ENCODE results near the gene PODXL. TPM values are rescaled to one million over a fixed set of nuclear protein-coding genes. Genes with fewer than 3 reads are reported as not detected.

PODXL gene
- total and polyA plus RNA-seq, 4 donors, result 1.2 to 3.6 (median 1.6) TPM

DNA sequence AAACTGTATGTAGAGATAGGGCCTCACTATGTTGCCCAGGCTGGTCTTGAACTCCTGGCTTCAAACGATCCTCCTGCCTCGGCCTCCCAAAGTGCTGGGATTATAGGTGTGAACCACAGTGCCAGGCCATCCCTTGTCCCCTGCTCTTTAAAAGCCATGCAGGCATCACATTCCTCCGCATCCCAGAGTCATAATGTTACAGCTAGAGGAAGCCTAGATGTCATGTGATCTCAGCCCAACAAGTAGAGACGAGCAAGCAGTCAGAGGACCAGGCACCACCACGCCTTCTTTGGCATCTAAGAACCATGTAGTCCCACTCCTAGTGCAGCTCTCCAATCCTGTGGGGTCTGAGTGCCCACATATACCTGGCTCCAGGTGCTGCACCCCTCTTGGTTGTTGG, 13.1 kb downstream of the PODXL start:
- Histone ChIP-seq H3K4me3 (ENCODE audit: low read depth in 1 of 3, low read length in 3 of 3) (no peak overlapping the region), H3K9me3 (ENCODE audit: control insufficient read depth in 4 of 4, low read length in 3 of 4) (no peaks in the 10 kb centered on the region), H3K9ac (ENCODE audit: low read depth in 1 of 2, low read length in 2 of 2) (no peak overlapping the region), H3K36me3 (ENCODE audit: control insufficient read depth in 4 of 4, insufficient read depth in 3 of 4, low read depth in 1 of 4, low read length in 3 of 4) (no peaks in the 10 kb centered on the region), H3K27ac (ENCODE audit: low read depth in 1 of 2, low read length in 2 of 2) (no peak overlapping the region), H3K27me3 (ENCODE audit: control insufficient read depth in 4 of 4, insufficient read depth in 4 of 4, low read length in 3 of 4) (no peaks in the 10 kb centered on the region), H3K4me1 (ENCODE audit: control insufficient read depth in 4 of 4, insufficient read depth in 4 of 4, low read length in 3 of 4) (peaks cover 0 to 4% (median 2%) of the 10 kb centered on the region in 4 donors)
- WGBS, result 97% methylated on average over 5 of the region's 5 CpGs
- DNase-seq (ENCODE audit: low spot score), result no peak
- TF ChIP-seq, protein P1, sequence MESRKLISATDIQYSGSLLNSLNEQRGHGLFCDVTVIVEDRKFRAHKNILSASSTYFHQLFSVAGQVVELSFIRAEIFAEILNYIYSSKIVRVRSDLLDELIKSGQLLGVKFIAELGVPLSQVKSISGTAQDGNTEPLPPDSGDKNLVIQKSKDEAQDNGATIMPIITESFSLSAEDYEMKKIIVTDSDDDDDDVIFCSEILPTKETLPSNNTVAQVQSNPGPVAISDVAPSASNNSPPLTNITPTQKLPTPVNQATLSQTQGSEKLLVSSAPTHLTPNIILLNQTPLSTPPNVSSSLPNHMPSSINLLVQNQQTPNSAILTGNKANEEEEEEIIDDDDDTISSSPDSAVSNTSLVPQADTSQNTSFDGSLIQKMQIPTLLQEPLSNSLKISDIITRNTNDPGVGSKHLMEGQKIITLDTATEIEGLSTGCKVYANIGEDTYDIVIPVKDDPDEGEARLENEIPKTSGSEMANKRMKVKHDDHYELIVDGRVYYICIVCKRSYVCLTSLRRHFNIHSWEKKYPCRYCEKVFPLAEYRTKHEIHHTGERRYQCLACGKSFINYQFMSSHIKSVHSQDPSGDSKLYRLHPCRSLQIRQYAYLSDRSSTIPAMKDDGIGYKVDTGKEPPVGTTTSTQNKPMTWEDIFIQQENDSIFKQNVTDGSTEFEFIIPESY (IDR thresholded peaks at IDR 0.05), result no peak
- TF ChIP-seq, protein P2, sequence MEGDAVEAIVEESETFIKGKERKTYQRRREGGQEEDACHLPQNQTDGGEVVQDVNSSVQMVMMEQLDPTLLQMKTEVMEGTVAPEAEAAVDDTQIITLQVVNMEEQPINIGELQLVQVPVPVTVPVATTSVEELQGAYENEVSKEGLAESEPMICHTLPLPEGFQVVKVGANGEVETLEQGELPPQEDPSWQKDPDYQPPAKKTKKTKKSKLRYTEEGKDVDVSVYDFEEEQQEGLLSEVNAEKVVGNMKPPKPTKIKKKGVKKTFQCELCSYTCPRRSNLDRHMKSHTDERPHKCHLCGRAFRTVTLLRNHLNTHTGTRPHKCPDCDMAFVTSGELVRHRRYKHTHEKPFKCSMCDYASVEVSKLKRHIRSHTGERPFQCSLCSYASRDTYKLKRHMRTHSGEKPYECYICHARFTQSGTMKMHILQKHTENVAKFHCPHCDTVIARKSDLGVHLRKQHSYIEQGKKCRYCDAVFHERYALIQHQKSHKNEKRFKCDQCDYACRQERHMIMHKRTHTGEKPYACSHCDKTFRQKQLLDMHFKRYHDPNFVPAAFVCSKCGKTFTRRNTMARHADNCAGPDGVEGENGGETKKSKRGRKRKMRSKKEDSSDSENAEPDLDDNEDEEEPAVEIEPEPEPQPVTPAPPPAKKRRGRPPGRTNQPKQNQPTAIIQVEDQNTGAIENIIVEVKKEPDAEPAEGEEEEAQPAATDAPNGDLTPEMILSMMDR (IDR thresholded peaks at IDR 0.05; ENCODE audit: low read depth, low read length, missing input control), result no peak
- TF ChIP-seq HNF4A (conservative IDR thresholded peaks at IDR 0.05) (no peak), NR2F2 (IDR thresholded peaks at IDR 0.05) (no peak), YY1 (IDR thresholded peaks at IDR 0.05) (no peak), GABPA (IDR thresholded peaks at IDR 0.05 in 1 of 2, conservative IDR thresholded peaks at IDR 0.05 in 1 of 2) (no peak), SP1 (IDR thresholded peaks at IDR 0.05) (no peak)
- TF ChIP-seq, protein P3, sequence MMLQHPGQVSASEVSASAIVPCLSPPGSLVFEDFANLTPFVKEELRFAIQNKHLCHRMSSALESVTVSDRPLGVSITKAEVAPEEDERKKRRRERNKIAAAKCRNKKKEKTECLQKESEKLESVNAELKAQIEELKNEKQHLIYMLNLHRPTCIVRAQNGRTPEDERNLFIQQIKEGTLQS (IDR thresholded peaks at IDR 0.05), result no peak
- TF ChIP-seq, protein P4, sequence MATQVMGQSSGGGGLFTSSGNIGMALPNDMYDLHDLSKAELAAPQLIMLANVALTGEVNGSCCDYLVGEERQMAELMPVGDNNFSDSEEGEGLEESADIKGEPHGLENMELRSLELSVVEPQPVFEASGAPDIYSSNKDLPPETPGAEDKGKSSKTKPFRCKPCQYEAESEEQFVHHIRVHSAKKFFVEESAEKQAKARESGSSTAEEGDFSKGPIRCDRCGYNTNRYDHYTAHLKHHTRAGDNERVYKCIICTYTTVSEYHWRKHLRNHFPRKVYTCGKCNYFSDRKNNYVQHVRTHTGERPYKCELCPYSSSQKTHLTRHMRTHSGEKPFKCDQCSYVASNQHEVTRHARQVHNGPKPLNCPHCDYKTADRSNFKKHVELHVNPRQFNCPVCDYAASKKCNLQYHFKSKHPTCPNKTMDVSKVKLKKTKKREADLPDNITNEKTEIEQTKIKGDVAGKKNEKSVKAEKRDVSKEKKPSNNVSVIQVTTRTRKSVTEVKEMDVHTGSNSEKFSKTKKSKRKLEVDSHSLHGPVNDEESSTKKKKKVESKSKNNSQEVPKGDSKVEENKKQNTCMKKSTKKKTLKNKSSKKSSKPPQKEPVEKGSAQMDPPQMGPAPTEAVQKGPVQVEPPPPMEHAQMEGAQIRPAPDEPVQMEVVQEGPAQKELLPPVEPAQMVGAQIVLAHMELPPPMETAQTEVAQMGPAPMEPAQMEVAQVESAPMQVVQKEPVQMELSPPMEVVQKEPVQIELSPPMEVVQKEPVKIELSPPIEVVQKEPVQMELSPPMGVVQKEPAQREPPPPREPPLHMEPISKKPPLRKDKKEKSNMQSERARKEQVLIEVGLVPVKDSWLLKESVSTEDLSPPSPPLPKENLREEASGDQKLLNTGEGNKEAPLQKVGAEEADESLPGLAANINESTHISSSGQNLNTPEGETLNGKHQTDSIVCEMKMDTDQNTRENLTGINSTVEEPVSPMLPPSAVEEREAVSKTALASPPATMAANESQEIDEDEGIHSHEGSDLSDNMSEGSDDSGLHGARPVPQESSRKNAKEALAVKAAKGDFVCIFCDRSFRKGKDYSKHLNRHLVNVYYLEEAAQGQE (IDR thresholded peaks at IDR 0.05), result no peak

DNA sequence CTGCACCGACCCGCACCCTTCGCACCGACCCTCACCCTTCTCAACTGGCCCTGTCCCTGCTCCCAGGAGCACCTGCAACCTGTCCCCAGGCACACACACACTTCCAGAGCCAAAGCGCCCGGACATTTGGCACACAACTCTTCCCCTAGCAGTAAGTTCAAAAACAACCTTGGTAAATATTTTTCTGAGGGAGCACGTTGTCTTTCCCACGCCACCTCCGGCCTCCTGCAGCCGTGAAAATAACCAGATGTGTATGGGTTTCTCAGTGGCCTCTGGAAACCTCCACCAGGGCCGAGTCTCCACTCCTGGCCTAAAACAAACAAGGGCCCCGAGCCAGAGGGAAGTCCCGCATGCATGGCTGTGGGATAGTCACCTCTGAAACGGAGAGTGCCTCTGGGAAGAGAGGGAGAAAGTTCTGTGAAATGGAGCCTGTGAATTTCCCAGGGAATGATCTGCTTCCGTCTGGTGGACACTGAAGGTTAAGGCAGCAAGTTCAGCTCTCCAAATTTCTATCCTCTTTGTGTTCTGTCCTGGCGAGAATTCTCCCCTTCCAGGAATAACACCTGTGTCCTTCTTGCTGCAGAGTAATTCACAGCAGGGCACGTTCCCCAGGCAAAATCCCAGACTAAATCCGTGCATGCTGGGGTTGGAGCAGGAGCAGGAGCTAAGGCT, 15.8 kb downstream of the PODXL start:
- DNase-seq (ENCODE audit: low spot score), result no peak
- H3K9me3 ChIP-seq (ENCODE audit: control insufficient read depth in 4 of 4, low read length in 3 of 4), result no peaks in the 10 kb centered on the region
- no peak overlapping the region for H3K4me3 ChIP-seq (ENCODE audit: low read depth in 1 of 3, low read length in 3 of 3)
- H3K4me1 ChIP-seq (ENCODE audit: control insufficient read depth in 4 of 4, insufficient read depth in 4 of 4, low read length in 3 of 4), result peaks cover 0 to 4% (median 0%) of the 10 kb centered on the region in 4 donors
- H3K27ac ChIP-seq (ENCODE audit: low read depth in 1 of 2, low read length in 2 of 2), result no peak overlapping the region
- H3K36me3 ChIP-seq (ENCODE audit: control insufficient read depth in 4 of 4, insufficient read depth in 3 of 4, low read depth in 1 of 4, low read length in 3 of 4), result no peaks in the 10 kb centered on the region
- 54% methylated on average over 18 of the region's 18 CpGs for WGBS
- H3K27me3 ChIP-seq (ENCODE audit: control insufficient read depth in 4 of 4, insufficient read depth in 4 of 4, low read length in 3 of 4), result no peaks in the 10 kb centered on the region
- no peak overlapping the region for H3K9ac ChIP-seq (ENCODE audit: low read depth in 1 of 2, low read length in 2 of 2)
- TF ChIP-seq, protein P3 (IDR thresholded peaks at IDR 0.05), result no peak
- TF ChIP-seq TAF1 (conservative IDR thresholded peaks at IDR 0.05) (no peak), NR2F2 (IDR thresholded peaks at IDR 0.05) (no peak), SP1 (IDR thresholded peaks at IDR 0.05) (no peak), FOXA1 (IDR thresholded peaks at IDR 0.05) (no peak), HNF4A (conservative IDR thresholded peaks at IDR 0.05) (no peak), YY1 (IDR thresholded peaks at IDR 0.05) (no peak), EGR1 (IDR thresholded peaks at IDR 0.05; ENCODE audit: low read depth in 2 of 2) (no peak), GABPA (IDR thresholded peaks at IDR 0.05 in 1 of 2, conservative IDR thresholded peaks at IDR 0.05 in 1 of 2) (no peak), FOXA2 (IDR thresholded peaks at IDR 0.05) (no peak), HNF4G (IDR thresholded peaks at IDR 0.05) (no peak), RXRA (IDR thresholded peaks at IDR 0.05) (no peak)
- TF ChIP-seq, protein P1 (IDR thresholded peaks at IDR 0.05), result no peak
- TF ChIP-seq, protein P5, sequence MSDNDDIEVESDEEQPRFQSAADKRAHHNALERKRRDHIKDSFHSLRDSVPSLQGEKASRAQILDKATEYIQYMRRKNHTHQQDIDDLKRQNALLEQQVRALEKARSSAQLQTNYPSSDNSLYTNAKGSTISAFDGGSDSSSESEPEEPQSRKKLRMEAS (IDR thresholded peaks at IDR 0.05), result no peak
- TF ChIP-seq, protein P4 (IDR thresholded peaks at IDR 0.05), result no peak
